Measurements from ENCODE around the gene GRM3. TPM values are rescaled to one million over a fixed set of nuclear protein-coding genes. Genes with fewer than 3 reads are reported as not detected.

GRM3 gene
- polyA plus RNA-seq, 4 donors, result 0.14 to 0.23 (median 0.17) TPM

- no peak for DNase-seq (ENCODE audit: low read depth in 4 of 4, low spot score in 3 of 4)
These were observed 45.7 kb downstream of the GRM3 start for GRCh38 chr7:86689363-86689762.

DNA sequence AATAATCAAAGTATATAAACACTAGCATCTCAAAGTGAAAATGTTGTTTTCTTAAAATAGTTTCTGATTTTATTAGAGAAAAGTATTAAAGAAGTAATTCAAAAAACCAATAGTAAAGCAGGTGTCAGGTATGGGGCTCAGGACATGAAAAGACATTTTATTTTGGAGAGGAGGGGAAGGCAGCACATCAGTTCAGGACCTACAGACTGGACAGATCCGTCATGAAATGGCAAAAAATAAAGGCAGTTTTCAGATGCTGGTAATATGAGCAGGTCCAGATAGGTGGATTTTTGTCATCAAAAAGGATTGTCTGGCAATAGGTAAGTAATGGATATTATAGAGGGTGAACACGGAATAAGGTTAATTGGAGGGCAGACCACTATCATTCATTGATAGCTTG lies 49.0 kb downstream of the GRM3 start:
- no peak for DNase-seq (ENCODE audit: low read depth in 4 of 4, low spot score in 3 of 4)

DNA sequence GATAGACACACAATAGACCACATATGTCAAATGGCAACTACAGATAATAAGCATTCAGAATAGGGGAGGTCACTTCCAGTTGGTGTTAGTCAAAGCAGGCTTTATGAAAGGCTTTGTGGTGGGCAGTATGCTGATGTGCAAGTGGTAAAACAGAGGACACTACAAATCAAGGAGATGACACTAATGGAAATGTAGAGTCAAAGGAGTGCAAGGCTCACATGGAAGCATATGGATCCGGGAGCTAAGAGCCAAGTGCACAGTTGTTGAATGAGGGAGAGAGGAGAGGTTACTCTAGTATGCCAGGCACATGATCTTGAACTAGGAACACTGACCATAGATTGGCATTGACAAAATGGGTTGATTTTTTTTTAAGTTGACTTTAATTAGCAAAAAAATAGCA lies 62.7 kb downstream of the GRM3 start:
- no peak for DNase-seq (ENCODE audit: low read depth in 4 of 4, low spot score in 3 of 4)

GRCh38 chr7:86708031-86708680 lies 64.4 kb downstream of the GRM3 start:
- no peak for DNase-seq (ENCODE audit: low read depth in 4 of 4, low spot score in 3 of 4)

DNA sequence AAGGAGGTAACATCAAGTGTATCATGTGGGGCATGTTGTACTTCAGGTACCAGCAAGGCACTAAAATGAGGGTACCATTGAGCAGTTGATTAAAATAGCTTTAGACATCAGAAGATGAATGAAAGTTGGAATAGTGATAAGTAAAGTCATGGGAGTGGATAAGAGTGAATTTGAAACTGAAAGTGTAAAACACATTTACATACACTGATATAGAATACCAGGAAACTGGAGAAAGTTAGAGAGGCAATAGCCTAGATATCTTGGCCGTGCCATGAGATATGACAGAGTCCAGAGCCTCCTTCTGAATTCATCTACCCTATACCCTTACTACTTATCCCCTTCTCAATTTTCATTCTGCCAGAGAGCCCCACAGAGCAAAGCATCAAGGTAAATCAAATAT lies 76.6 kb downstream of the GRM3 start:
- no peak for DNase-seq (ENCODE audit: low read depth in 4 of 4, low spot score in 3 of 4)

DNA sequence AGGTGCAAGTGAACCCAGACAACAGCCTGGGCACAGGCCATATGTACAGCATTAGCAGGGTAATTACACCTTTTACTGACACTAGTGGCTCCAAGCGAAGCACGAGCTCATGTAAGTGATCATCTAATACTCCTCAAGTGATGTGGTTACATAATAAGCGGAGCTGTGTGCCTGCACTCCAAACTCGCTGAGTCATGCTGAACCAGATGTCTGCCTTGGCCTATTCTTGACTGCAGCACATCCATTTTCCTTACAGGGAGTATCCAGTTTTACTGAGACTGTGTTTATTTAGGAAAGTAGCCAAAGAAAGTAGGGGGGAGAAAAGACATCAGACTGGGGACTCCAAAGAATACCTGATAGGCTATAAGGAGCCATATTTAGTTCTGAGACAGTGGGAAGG lies 90.1 kb downstream of the GRM3 start:
- DNase-seq (ENCODE audit: low read depth in 4 of 4, low spot score in 3 of 4), result no peak

DNA sequence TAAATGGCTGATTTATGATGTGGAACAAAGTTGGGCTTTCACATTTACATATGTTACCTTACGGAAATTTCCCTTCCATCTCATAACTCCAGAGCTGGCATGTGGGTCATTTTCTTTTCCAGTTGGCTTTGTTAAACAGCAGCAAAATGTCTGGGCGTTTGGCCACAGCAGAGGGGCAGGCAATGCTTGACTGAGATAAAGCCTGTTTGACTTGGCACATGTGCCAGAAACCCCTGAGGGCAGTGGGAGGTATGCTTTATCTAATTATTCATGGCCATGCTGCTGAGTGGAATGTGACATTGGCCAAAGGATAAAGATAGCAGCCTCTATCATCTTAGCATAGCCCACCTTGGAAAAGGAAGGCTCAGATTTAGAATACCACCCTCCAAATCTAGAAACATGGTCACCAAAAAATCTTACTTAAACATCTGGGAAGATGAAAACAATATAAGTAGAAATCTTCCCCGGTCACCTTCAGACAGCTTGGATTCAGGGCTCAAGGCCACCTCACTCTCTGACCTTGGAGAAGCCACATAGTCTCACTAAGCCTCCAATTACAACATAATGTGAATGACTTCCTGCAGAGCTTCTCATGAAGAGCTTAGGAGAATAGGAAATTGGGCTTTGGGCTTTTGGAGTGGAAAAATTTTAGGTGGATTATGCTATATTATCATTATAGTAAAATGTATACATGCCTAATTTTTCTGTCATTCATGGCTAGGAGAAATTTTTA lies 101.5 kb downstream of the GRM3 start:
- no peak for DNase-seq (ENCODE audit: low read depth in 4 of 4, low spot score in 3 of 4)

DNA sequence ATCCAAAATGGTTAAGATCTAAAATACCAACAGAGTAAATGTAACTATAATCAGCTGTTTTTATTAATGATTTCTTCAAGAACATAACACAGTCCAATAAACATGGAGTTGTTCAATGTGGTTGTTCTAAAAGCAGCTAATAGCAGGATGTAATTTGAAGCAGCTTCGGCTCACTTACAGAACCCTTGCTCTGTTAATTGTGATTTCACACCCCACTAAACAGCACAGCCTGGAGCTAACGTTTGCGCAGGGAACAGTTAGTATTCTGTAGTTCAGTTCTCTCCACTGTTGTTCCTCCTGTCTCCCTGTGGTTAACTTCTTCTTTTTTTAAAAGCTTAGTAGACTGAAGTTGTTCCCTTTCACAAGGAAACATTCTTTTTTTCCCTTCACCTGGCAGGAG lies 104.0 kb downstream of the GRM3 start:
- DNase-seq (ENCODE audit: low read depth in 4 of 4, low spot score in 3 of 4), result peak in 2 of 4 donors; percentile 14 to 25

DNA sequence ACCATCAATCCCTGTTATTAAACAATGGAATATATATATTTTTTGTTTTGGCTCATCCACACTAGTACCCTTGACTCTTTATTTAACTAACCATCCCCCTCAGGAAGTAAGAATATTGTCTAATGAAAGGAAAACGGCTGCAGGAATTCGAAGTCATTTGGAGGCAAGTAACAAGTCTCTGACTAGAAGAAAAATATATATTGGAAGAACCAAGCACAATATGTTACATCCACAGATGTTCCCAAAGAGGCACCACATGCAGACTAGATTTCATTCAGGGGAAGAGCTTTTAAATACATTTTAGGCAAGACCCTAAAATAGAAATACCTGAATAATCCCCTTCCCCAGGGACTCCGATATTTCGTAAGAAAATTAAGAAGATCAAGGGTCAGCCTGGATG lies 104.5 kb downstream of the GRM3 start:
- no peak for DNase-seq (ENCODE audit: low read depth in 4 of 4, low spot score in 3 of 4)

- no peak for DNase-seq (ENCODE audit: low read depth in 4 of 4, low spot score in 3 of 4)
These were observed 105.4 kb downstream of the GRM3 start for GRCh38 chr7:86748843-86749719.

GRCh38 chr7:86749741-86750665 lies 106.3 kb downstream of the GRM3 start:
- no peak for DNase-seq (ENCODE audit: low read depth in 4 of 4, low spot score in 3 of 4)

DNA sequence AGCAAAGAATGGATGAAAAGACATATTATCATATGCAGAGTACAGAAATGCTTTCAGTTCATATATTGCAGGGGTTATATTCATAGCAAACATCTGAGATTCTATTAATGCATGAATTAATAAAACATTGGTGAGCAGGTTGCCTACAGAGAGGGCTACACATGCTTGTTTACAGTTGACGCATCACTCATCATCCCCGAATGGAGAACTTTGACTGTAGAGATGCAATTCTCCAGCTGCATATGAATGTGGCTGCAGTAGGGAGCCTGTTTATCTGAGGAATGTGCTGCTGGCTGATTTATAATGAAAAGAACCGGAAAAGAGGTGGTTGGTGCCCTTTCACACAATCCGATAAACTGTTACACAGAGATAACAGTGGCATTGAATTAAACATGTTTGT lies 116.5 kb downstream of the GRM3 start:
- DNase-seq (ENCODE audit: low read depth in 4 of 4, low spot score in 3 of 4), result no peak

GRCh38 chr7:86762129-86762528 lies 118.4 kb downstream of the GRM3 start:
- DNase-seq (ENCODE audit: low read depth in 4 of 4, low spot score in 3 of 4), result no peak

GRCh38 chr7:86765931-86766330 lies 122.2 kb downstream of the GRM3 start:
- DNase-seq (ENCODE audit: low read depth in 4 of 4, low spot score in 3 of 4), result no peak

DNA sequence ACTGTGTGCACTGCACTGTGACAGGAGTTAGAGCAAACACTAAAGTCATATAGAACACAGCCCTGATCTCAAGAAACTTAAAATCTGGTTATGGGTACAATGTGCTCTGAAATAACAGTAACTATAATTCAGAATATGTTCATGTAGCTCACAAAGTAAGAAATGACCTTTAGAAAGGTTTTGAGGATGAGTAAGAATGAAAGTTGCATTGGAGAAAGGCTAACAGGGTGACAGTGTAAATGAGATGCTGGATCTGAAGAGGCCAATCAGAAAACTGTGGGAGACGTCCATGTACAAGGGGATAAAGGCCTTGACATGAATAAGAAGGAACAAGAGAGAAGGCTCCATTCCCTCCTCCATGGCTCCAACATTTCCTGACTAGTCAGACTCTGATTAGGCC lies 124.7 kb downstream of the GRM3 start:
- no peak for DNase-seq (ENCODE audit: low read depth in 4 of 4, low spot score in 3 of 4)

- no peak for DNase-seq (ENCODE audit: low read depth in 4 of 4, low spot score in 3 of 4)
These were observed 125.5 kb downstream of the GRM3 start for GRCh38 chr7:86768967-86769760.

DNA sequence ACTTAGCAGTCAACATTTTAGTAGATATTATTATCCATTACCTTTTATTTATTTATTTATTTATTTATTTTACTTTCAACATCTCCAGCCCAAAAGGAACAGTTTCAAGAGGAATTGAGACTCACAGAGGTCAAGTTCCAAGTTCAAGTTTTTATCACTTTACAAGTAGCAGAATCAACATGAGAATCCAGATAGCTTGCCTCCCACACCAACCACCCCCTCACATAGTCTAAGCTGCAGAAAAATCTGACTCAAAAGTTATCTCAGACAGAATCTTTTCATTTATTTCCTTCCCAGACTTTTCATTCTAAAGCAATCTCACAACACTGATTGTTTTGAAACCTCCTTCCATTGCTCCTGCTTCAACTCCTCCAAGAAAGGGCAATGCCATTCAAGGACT lies 129.6 kb downstream of the GRM3 start:
- DNase-seq (ENCODE audit: low read depth in 4 of 4, low spot score in 3 of 4), result no peak

- no peak for DNase-seq (ENCODE audit: low read depth in 4 of 4, low spot score in 3 of 4)
These were observed 131.5 kb downstream of the GRM3 start for GRCh38 chr7:86775203-86775602.

GRCh38 chr7:86776136-86776535 lies 132.4 kb downstream of the GRM3 start:
- DNase-seq (ENCODE audit: low read depth in 4 of 4, low spot score in 3 of 4), result no peak

DNA sequence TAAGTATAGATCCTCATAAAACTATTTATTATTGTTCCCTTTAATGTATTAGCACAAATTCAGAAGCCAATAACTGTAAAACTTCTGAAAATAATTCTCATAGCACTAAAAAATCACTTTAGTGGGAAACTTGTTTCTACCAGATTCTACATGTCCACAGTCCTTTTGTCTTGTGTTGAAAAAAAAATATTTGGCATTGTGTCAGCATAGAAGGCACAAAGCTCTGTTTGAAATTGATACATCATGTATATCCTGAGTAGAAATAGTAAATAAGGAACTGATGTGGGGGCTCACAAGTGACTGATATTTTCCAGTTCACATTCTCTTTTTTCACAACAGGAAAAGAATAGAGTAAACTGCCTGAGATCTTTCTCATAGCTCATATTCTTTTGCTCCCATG lies 134.6 kb downstream of the GRM3 start:
- DNase-seq (ENCODE audit: low read depth in 4 of 4, low spot score in 3 of 4), result no peak
